Heart left ventricle (tissue), 16 donors: ENCODE measurements around the gene REV3L. TPM values are rescaled to one million over a fixed set of nuclear protein-coding genes. Genes with fewer than 3 reads are reported as not detected.
A peak's percentile ranks its signal among the peaks of the same experiment; 100 is the strongest.
"Not testable (repeated sequence)": the region's sequence is repeated elsewhere in the genome, so short reads cannot be mapped to it uniquely, and the experiment has no call there.

Experiments used
- ATAC-seq, 4 donors: fragments of 200-7000 bp; cut with Tn5 transposase; one replicate each; pipeline ENCODE4 v1.9.1; 2020 to 2022; ENCODE audit warnings: moderate library complexity in 4 of 4, mild to moderate bottlenecking in 3 of 4, moderate number of reproducible peaks in 1 of 4
- DNase-seq, 5 donors: peaks; one replicate each; pipeline ENCODE4 v3.0.0-alpha.2; 2020
- H3K27ac ChIP-seq, 12 donors: fragments of 200-600 bp; sonication (generic) in 4 of 12; one replicate each; pipeline versions ENCODE4 v1.5.0 to v1.8.0; 2016 to 2022; ENCODE audit warnings: mild to moderate bottlenecking in 2 of 12
- H3K27me3 ChIP-seq, 9 donors: fragments of 200-600 bp; sonication (generic) in 2 of 9; one replicate each; pipeline versions ENCODE4 v1.5.1 to v1.8.0; 2016 to 2022; ENCODE audit warnings: mild to moderate bottlenecking in 3 of 9
- H3K36me3 ChIP-seq, 9 donors: fragments of 200-600 bp; sonication (generic) in 2 of 9; one replicate each; pipeline versions ENCODE4 v1.5.0 to v1.8.0; 2018 to 2022; ENCODE audit warnings: mild to moderate bottlenecking in 2 of 9
- H3K4me1 ChIP-seq, 12 donors: fragments of 200-600 bp; sonication (generic) in 4 of 12; one replicate each; pipeline versions ENCODE4 v1.5.0 to v1.8.0; 2016 to 2022; ENCODE audit warnings: mild to moderate bottlenecking in 3 of 12
- H3K4me3 ChIP-seq, 12 donors: fragments of 200-600 bp; sonication (generic) in 4 of 12; one replicate each; pipeline versions ENCODE4 v1.5.0 to v1.8.0; 2017 to 2022; ENCODE audit warnings: mild to moderate bottlenecking in 9 of 12, moderate library complexity in 4 of 12
- H3K9me3 ChIP-seq, 12 donors: fragments of 200-600 bp; sonication (generic) in 4 of 12; one replicate each; pipeline versions ENCODE4 v1.5.0 to v1.8.0; 2016 to 2022; ENCODE audit warnings: mild to moderate bottlenecking in 1 of 12
- POLR2A ChIP-seq, 2 donors: fragments of 450-650 bp; IDR thresholded peaks; one replicate each; pipeline ENCODE4 v1.6.1; 2017; ENCODE audit warnings: antibody characterized with exemption in 2 of 2, mild to moderate bottlenecking in 2 of 2, moderate library complexity in 2 of 2
- WGBS, 4 donors: extraction: QIAGEN DNeasy Blood & Tissue Kit in 2 of 4; methylation state at CpG; one replicate each; pipeline versions ENCODE4 v1.1.5 to v1.1.7; 2013 to 2018; 5-methylcytosine and 5-hydroxymethylcytosine counted together
- intact Hi-C, 10 donors: fragments of 100-400 bp; cut with DNase I; formaldehyde crosslinking; loops; one replicate each; pipeline versions ENCODE4 v1.11.1 to v1.14.2; 2022
- polyA plus RNA-seq, 2 donors: library from polyadenylated mRNA; stranded (reverse); fragments of 200-250 nt; gene quantifications; one replicate each; pipeline ENCODE4 v1.2.3, GENCODE V29; 2013
- total RNA-seq, 9 donors: library from RNA; depleted of rRNA in 2 of 9; stranded (reverse); fragments of >200 nt in 2 of 9; fragmentation: NEBNext Ultra II Directional in 3 of 9; extraction: Animal tissue kit (Norgen Biotek cat#: 25700) in 3 of 9; gene quantifications; one replicate each; pipeline versions ENCODE4 v1.1.0 to v1.2.4, GENCODE V29; 2016 to 2023
- TF ChIP-seq, protein P1 (sequence below), 12 donors: fragments of 200-600 bp; sonication (generic) in 4 of 12; IDR thresholded peaks; one replicate each; pipeline versions ENCODE4 v1.5.0 to v1.8.0; 2018 to 2022; ENCODE audit warnings: antibody characterized with exemption in 12 of 12, mild to moderate bottlenecking in 5 of 12
- donor health status: ischemic (EF 13 %, LVEDD 7.1; RV severe dilation, severe dysfunction).
- donor health status: healthy with polysubstance abuse.
- donor health status: DM: no; HTN: yes; CAD: no.
- donor health status: DM: no; HTN: no; CAD: no.
- donor health status: ischemic (EF 25% LVEDD 6.9; RV normal size, moderate dysfunction).
- donor health status: ischemic (EF 25% LVEDD 5.7; RV mildly dilated, moderate dysfunction).
- donor health status: healthy.
- donor health status: DM: yes; HTN: yes; CAD: no.
- donor health status: ischemic (EF 35%, LVEDD 5.7; RV mildly dilated, moderate dysfunction).
- donor health status: nonischemic (EF 11% LVEDD 7.7; RV severe dilation, severe dysfunction).
- donor health status: DM: yes; HTN: yes; CAD: no.
- donor health status: PGD.
- donor health status: ischemic (EF 29% LVEDD 5.4; RV normal size, mild dysfunction).
- donor health status: nonischemic (EF 23%, LVEDD 6.1; RV moderate dilation, normal function).

Gene REV3L
- total and polyA plus RNA-seq, 11 donors: 6.1 to 20.0 (median 13.0) TPM

DNA sequence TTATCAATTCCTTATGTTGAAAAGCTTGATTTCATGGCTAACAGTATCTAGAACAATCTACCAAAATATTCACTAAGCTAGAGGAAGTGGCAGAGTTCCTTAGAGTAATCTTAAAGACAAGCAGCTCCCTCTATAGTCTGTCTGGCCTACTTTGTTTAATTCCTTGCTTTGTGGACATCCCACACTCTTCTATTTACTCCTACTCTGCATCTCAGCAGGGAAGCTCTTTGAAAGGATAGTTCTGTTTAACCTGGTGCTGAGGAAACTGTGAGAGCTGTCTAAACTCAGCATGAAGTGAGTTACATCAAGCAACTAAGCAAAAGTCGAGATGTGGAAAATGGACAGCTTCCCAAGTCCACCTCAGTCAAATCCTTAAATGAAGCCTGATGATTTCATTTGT is 4.3 kb downstream of the REV3L start:
- WGBS, 4 donors: 30 to 45% (median 36%) methylated on average over 1 of the region's 1 CpG
- Histone ChIP-seq H3K9me3 (no peaks in the 10 kb centered on the region), H3K27me3 (no peaks in the 10 kb centered on the region), H3K36me3 (no peaks in the 10 kb centered on the region), H3K27ac (peak overlapping the region in 2 of 12 donors; percentile 4 to 38), H3K4me3 (no peak overlapping the region), H3K4me1 (peaks cover 0 to 55% (median 35%) of the 10 kb centered on the region in 12 donors)
- TF ChIP-seq, protein P1, sequence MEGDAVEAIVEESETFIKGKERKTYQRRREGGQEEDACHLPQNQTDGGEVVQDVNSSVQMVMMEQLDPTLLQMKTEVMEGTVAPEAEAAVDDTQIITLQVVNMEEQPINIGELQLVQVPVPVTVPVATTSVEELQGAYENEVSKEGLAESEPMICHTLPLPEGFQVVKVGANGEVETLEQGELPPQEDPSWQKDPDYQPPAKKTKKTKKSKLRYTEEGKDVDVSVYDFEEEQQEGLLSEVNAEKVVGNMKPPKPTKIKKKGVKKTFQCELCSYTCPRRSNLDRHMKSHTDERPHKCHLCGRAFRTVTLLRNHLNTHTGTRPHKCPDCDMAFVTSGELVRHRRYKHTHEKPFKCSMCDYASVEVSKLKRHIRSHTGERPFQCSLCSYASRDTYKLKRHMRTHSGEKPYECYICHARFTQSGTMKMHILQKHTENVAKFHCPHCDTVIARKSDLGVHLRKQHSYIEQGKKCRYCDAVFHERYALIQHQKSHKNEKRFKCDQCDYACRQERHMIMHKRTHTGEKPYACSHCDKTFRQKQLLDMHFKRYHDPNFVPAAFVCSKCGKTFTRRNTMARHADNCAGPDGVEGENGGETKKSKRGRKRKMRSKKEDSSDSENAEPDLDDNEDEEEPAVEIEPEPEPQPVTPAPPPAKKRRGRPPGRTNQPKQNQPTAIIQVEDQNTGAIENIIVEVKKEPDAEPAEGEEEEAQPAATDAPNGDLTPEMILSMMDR (IDR thresholded peaks at IDR 0.05): peak in 9 of 12 donors; percentile 9 to 56 (median 35)
- no peak for TF ChIP-seq POLR2A (IDR thresholded peaks at IDR 0.05)
- DNase-seq (no peak), ATAC-seq (peak in 1 of 4 donors; percentile 15)
- intact Hi-C loops: loop anchor here in 3 of 10 donors (10.0 kb wide), 3 partner anchors 54 to 114 kb away; no protein-coding TSS in a partner anchor

DNA sequence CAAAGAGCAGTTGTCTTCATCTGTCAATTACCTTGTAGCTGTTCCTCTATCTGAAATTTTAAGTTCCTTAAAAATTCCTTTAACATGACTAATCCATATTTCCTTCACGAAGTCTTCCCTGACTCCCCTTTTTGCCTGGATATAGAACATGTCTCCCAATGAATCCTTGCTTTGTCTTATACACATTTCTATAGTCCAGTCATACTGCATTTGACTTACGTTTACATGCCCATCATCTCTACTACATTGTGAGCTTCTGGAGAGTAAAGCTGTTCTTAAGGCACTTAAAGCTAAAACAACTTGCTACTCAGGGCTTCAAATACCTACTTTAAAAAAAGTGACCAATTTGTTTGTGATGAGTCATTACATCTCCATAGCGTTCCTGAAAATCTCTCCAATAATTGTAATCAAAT is 4.9 kb downstream of the REV3L start:
- H3K9me3 ChIP-seq: no peaks in the 10 kb centered on the region
- no peaks in the 10 kb centered on the region for H3K36me3 ChIP-seq
- intact Hi-C loops: loop anchor here in 3 of 10 donors (10.0 kb wide), 3 partner anchors 53 to 113 kb away; no protein-coding TSS in a partner anchor
- DNase-seq (no peak), ATAC-seq (no peak)
- H3K4me3 ChIP-seq: no peak overlapping the region
- TF ChIP-seq, protein P1 (IDR thresholded peaks at IDR 0.05): no peak
- TF ChIP-seq POLR2A (IDR thresholded peaks at IDR 0.05): no peak
- H3K27me3 ChIP-seq: no peaks in the 10 kb centered on the region
- H3K27ac ChIP-seq: no peak overlapping the region
- 29 to 35% (median 32%) methylated on average over 3 of the region's 3 CpGs for WGBS, 4 donors
- H3K4me1 ChIP-seq: peaks cover 0 to 55% (median 35%) of the 10 kb centered on the region in 12 donors

DNA sequence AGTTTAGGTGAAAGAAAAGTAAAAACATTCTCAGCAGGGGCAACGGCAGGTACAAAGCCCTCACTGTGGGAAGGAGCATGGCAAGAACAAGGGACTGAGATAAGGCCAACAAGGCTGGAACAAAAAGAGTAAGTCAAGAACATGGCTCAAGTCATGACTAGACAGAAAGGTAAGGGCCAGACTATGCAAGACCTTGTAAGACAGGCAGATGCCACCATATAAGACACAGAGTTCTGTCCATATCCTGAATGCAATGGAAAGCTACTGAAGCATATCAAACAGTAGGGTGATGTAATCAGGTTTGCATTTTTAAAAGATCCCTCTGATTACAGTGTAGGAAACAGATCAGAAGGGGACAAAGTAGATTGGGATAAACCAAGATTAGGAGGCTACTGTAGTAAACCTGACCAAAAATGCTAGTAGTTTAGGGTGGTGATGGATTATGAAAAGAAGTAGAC is 5.5 kb downstream of the REV3L start:
- peaks cover 0 to 55% (median 35%) of the 10 kb centered on the region in 12 donors for H3K4me1 ChIP-seq
- no peak for DNase-seq
- no peak for TF ChIP-seq POLR2A (IDR thresholded peaks at IDR 0.05)
- no peaks in the 10 kb centered on the region for H3K27me3 ChIP-seq
- H3K27ac ChIP-seq: no peak overlapping the region
- H3K36me3 ChIP-seq: no peaks in the 10 kb centered on the region
- no peak overlapping the region for H3K4me3 ChIP-seq
- WGBS, 4 donors: 79 to 85% (median 81%) methylated on average over 1 of the region's 1 CpG
- no peaks in the 10 kb centered on the region for H3K9me3 ChIP-seq
- intact Hi-C loops: loop anchor here in 3 of 10 donors (10.0 kb wide), 3 partner anchors 53 to 113 kb away; no protein-coding TSS in a partner anchor
- no peak for ATAC-seq

DNA sequence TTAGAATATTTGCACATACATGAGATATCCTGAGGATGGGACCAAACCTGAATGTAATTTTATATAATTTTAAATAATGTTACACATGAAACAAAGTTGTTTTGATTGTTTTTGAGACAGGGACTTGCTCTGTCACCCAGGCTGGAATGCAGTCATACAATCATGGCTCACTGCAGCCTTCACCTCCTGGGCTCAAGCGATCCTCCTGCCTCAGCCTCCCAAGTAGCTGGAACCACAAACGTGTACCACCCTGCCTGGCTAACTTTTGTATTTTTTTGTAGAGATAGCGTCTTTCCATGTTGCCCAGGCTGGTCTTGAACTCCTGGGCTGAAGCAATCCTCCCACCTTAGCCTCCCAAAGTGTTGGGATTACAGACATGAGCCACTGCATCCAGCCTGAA is 7.0 kb downstream of the REV3L start:
- intact Hi-C loops: loop anchor here in 3 of 10 donors (10.0 kb wide), 3 partner anchors 51 to 111 kb away; no protein-coding TSS in a partner anchor
- not testable (repeated sequence) for H3K27ac ChIP-seq, H3K9me3 ChIP-seq, H3K27me3 ChIP-seq, H3K4me3 ChIP-seq, DNase-seq, ATAC-seq, H3K36me3 ChIP-seq
- WGBS, 4 donors: 92 to 97% (median 93%) methylated on average over 3 of the region's 3 CpGs
- H3K4me1 ChIP-seq: peaks cover 0 to 47% (median 28%) of the 10 kb centered on the region in 12 donors

DNA sequence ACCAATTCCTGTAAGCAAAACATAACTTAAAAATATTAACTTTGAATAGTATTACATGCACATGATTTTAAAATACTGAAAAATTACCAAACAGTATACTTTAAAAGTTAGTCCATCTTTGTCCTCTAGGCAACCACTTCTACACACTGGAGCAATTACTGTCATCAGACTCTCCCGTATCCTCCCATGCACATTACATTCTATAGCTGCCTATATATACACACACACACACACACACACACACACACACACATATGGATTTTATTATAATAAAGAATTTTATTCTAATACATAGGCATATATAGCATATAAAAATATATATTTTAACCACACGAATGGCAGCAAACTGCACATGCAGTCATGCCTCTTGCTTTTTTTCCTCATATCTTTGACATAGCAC is 8.2 kb downstream of the REV3L start:
- 72 to 85% (median 78%) methylated on average over 2 of the region's 2 CpGs for WGBS, 4 donors

More for the DNA sequence above, 8.2 kb downstream of the REV3L start:
- peaks cover 0 to 38% (median 20%) of the 10 kb centered on the region in 12 donors for H3K4me1 ChIP-seq
- H3K36me3 ChIP-seq: peaks cover 0 to 9% (median 0%) of the 10 kb centered on the region in 9 donors
- no peak for TF ChIP-seq POLR2A (IDR thresholded peaks at IDR 0.05)
- TF ChIP-seq, protein P1 (IDR thresholded peaks at IDR 0.05): no peak
- DNase-seq (no peak), ATAC-seq (no peak)
- intact Hi-C loops: loop anchor here in 3 of 10 donors (10.0 kb wide), 3 partner anchors 50 to 110 kb away; no protein-coding TSS in a partner anchor
- no peaks in the 10 kb centered on the region for H3K27me3 ChIP-seq
- no peak overlapping the region for H3K4me3 ChIP-seq
- no peak overlapping the region for H3K27ac ChIP-seq
- no peaks in the 10 kb centered on the region for H3K9me3 ChIP-seq
